HG02840 (cell line): ENCODE results near the gene FAM199X.
"Not testable (repeated sequence)": the region's sequence is repeated elsewhere in the genome, so short reads cannot be mapped to it uniquely, and the experiment has no call there.

Source experiments
- ATAC-seq: cut with Tn5 transposase; IDR thresholded peaks from one replicate; pipeline ENCODE4 v1.9.1; 2021; ENCODE audit warnings: mild to moderate bottlenecking, moderate library complexity, moderate number of reproducible peaks; ENCODE audit not compliant: unreplicated experiment, low FRiP score

Gene FAM199X

GRCh38 chrX:104187931-104188330, 21.7 kb downstream of the FAM199X start:
- ATAC-seq: no peak

- ATAC-seq: no peak
Observed at GRCh38 chrX:104189837-104190236, 23.6 kb downstream of the FAM199X start.

- ATAC-seq: no peak
Observed at GRCh38 chrX:104193485-104193884, 27.2 kb downstream of the FAM199X start.

GRCh38 chrX:104195013-104195412, 28.8 kb downstream of the FAM199X start:
- no peak for ATAC-seq

GRCh38 chrX:104195489-104196084, 29.3 kb downstream of the FAM199X start:
- no peak for ATAC-seq

- ATAC-seq: no peak
Observed at GRCh38 chrX:104205548-104205947, 39.3 kb downstream of the FAM199X start.

- ATAC-seq: no peak
Observed at GRCh38 chrX:104211187-104211586, 44.9 kb downstream of the FAM199X start.

- not testable (repeated sequence) for ATAC-seq
Observed at GRCh38 chrX:104230060-104230459, 63.8 kb downstream of the FAM199X start.
